Putamen (tissue), 1 donor: ENCODE measurements around the gene ETV1.
"Not testable (repeated sequence)": the region's sequence is repeated elsewhere in the genome, so short reads cannot be mapped to it uniquely, and the experiment has no call there.

Experiments
- DNase-seq: peaks from one replicate; pipeline ENCODE4 v3.0.0-alpha.2; 2016; ENCODE audit warnings: low spot score

The ETV1 gene

GRCh38 chr7:13921062-13921461 lies 68.4 kb downstream of the ETV1 start:
- DNase-seq: no peak

- DNase-seq: no peak
Measured at GRCh38 chr7:13920053-13920697, 69.3 kb downstream of the ETV1 start.

DNA sequence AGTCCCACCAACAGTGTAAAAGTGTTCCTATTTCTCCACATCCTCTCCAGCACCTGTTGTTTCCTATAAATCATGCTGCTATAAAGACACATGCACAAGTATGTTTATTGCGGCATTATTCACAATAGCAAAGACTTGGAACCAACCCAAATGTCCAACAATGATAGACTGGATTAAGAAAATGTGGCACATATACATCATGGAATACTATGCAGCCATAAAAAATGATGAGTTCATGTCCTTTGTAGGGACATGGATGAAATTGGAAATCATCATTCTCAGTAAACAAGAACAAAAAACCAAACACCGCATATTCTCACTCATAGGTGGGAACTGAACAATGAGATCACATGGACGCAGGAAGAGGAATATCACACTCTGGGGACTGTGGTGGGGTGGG lies 71.1 kb downstream of the ETV1 start:
- not testable (repeated sequence) for DNase-seq

DNA sequence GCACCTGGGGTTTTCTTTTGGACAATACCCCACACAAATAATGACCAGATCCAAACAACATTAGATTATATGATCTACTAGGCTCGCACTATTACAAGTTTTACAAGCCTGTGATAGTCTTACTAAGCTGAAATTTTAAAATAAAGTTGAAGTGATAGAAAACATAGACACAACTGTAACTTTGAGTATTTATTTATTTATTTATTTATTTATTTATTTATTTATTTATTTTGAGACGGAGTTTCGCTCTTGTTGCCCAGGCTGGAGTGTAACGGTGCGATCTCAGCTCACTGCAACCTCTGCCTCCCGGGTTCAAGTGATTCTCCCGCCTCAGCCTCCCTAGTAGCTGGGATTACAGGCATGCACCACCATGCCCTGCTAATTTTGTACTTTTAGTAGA lies 72.4 kb downstream of the ETV1 start:
- DNase-seq: not testable (repeated sequence)

DNA sequence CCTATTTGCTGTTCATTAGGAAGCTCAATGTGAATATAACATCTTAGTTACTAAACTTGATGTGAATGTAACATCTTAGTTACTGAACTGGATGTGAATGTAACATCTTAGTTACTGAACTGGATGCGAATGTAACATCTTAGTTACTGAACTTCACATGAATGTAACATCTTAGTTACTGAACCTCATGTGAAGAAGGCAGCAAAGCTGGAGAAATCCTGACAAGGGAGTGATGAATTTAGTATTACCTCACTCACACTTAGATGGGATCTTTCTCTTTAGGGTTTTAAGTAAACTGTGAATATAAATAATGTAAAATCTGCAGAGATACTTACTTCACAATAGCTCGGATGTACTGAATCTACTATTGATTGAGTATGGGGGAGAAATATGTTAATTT lies 73.6 kb downstream of the ETV1 start:
- DNase-seq: no peak

GRCh38 chr7:13912715-13913278 lies 76.7 kb downstream of the ETV1 start:
- DNase-seq: no peak

DNA sequence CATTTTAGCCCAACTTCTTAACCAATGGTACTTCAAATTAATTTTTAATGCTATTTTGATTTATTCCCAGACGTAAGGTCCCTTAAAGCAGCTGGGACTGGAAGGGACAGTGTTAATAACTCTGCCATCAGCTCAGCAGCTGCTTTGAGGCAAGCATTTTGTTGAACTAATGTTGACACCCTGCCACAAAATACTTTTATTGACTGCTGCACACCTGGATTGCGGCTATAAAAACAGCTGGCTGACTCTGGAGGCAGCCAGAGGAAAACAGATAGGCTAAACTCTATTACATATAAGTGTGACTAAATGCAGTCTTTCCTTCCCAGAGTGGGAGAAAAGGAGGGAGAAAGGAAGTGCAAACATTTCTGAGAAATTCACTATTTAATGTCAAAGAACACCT lies 77.6 kb downstream of the ETV1 start:
- no peak for DNase-seq

GRCh38 chr7:13910805-13911551 lies 78.5 kb downstream of the ETV1 start:
- DNase-seq: no peak

- DNase-seq: no peak
Measured at GRCh38 chr7:13908667-13909397, 80.6 kb downstream of the ETV1 start.

GRCh38 chr7:13907831-13908230 lies 81.6 kb downstream of the ETV1 start:
- DNase-seq: no peak

GRCh38 chr7:13904689-13905088 lies 84.8 kb downstream of the ETV1 start:
- DNase-seq: peak; percentile 2

GRCh38 chr7:13904007-13904406 lies 85.5 kb downstream of the ETV1 start:
- DNase-seq: no peak

GRCh38 chr7:13901577-13901976 lies 87.9 kb downstream of the ETV1 start:
- DNase-seq: no peak

DNA sequence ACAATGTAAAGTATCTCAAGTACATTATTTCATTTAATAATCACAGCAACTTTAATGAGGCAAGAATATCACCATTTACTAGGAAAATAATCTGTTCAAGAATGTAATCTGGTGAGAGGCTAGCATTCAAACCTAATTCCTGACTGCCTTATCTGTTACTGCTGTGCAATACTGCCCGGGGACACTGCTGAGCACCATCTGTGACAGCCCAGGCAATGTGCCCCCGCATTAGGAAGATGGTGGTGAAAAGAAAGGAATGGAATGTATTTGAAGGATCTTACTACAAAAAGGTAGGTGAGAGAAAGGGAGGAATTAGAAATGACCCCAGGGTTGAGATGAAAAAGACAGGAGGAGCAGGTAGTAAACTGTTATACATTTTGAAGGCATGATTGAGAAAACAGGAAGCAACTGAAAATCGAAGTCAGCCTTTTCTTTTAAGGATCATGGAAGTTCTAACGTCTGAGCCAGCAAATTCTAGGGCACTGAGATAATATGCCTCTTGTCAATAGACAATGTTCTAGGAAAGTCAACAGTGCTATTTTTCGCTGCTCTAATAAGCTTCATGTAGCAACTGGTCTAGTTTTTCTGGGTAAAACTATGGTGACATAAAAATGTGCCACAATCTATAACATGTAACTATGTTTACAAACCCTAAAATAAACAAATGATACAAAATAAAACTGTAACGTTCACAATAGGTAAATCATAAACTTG lies 90.4 kb downstream of the ETV1 start:
- DNase-seq: no peak

- no peak for DNase-seq
Measured at GRCh38 chr7:13897819-13898218, 91.6 kb downstream of the ETV1 start.

GRCh38 chr7:13894954-13895353 lies 94.5 kb downstream of the ETV1 start:
- DNase-seq: no peak

DNA sequence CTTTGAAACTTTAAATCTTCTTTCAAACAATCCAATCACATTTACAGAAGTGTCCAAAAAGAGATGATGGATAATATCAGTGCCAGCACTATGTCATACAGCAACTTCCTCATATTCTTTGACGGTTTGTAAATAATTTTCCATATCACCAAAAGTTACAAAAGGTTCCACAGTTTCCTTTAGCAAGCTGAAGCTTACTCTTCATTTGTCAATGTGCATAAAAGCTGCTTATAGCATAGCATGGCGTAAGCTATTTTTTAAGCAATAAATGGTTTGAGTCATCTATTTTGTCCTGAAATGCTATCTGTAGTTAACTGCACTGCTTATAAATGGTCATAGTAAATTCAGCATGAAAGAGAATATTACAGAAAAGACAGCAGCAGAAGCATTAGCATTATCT lies 95.1 kb downstream of the ETV1 start:
- DNase-seq: no peak

- no peak for DNase-seq
Measured at GRCh38 chr7:13890793-13891192, 98.7 kb downstream of the ETV1 start.

DNA sequence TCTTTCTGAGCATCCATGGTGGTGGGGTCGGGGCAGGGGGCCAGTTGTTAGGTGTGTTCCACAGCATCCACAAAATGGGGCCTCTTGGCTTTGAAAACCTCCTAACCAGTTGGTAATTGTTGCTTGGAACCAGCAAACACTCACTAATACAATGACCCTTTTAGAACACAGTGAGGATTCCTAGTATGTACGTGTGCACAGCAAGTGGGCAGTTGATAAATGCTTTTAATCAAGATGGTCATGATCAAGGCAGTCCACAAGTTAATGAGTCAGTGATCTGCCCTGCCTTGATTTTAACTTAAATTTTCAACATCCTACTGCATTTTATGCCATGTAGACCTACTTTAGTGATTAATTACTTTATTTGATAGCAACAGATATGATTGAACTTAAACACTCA lies 103.1 kb downstream of the ETV1 start:
- no peak for DNase-seq

DNA sequence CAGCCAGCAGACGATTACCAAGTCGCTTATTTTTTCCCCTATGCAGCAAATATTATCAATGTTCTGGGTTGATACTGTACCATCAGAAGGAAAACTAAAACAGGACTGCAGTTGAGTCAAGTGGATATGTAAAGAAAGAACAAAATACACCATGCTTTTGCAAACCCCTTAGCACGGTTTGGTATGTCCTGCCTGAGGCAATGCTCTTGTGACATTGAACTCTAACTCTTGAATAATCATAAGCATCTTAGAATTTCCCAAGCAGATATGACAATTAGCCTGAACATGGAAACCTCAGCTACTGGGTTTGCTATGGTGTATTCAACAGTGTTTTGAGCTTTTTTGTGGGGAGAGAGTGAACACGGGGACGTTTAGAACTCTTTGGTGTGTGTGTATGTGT lies 107.4 kb downstream of the ETV1 start:
- DNase-seq: no peak

DNA sequence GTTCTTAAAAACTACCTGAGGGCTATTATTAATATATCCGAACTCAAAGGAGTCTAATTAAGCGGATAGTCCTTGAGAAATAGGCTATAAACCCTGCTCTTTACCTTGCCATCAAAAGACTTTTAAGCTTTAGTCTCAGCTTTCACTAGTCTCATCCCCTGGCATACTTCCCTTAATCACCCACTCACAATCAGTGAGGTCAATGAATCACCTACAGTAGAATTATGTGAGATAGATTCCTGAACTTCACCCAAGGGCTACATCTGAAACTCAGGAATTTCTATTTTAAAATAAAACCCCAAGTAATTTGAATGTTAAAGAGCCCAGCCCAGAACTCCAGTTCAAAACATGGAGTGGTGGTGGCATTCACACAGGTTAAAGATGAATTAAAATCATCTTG lies 108.7 kb downstream of the ETV1 start:
- no peak for DNase-seq

GRCh38 chr7:13879994-13880686 lies 109.3 kb downstream of the ETV1 start:
- DNase-seq: no peak
